Posterior vena cava (tissue), 2 donors: ENCODE results near the gene GALNT15. TPM values are rescaled to one million over a fixed set of nuclear protein-coding genes. Genes with fewer than 3 reads are reported as not detected.

Experiments
- DNase-seq: peaks from one replicate; pipeline ENCODE4 v3.0.0-alpha.2; 2020; ENCODE audit warnings: low spot score
- intact Hi-C, 2 donors: fragments of 100-400 bp; cut with DNase I; formaldehyde crosslinking; loops; one replicate each; pipeline versions ENCODE4 v1.14.1 to v1.14.2; 2022 to 2023
- total RNA-seq, 2 donors: library from RNA; stranded (reverse); fragmentation: NEBNext Ultra II Directional; extraction: Animal tissue kit (Norgen Biotek cat#: 25700); gene quantifications; one replicate each; pipeline ENCODE4 v1.2.1, GENCODE V29; 2021
- donor health status: DM: yes; HTN: yes; CAD: no.
- donor health status: DM: yes; HTN: yes; CAD: no.

The GALNT15 gene
- total RNA-seq, 2 donors from 2014 or later, result 62.2 to 130 TPM

DNA sequence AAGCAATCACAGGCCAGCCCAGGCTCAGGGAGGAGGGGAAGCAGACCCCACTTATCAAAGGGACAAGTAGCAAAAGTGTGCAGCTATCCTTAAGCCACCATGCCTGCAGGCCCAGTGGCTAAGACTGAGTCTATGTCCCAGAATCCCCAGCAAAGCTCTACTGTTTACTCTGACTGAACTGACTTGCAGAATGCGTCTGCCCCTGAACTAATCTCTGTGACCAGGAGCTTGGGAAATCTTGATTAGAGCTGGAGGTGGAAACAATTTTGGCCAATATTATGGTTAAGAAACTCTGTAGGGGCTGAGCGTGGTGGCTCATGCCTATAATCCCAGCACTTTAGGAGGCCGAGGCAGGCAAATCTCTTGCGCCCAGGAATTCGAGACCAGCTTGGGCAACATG, 67.7 kb downstream of the GALNT15 start:
- intact Hi-C loops, result loop anchor here (10.0 kb wide), 1 partner anchor 427 kb away; no protein-coding TSS in a partner anchor
- no peak for DNase-seq

- intact Hi-C loops, result loop anchor here (10.0 kb wide), 1 partner anchor 429 kb away; no protein-coding TSS in a partner anchor
- DNase-seq, result no peak
Observed at GRCh38 chr3:16243706-16244490, 69.4 kb downstream of the GALNT15 start.

GRCh38 chr3:16245609-16246008, 71.1 kb downstream of the GALNT15 start:
- intact Hi-C loops, result loop anchor here (5.0 to 10.0 kb wide), 3 partner anchors 193 to 431 kb away; no protein-coding TSS in a partner anchor
- DNase-seq, result no peak

GRCh38 chr3:16247282-16248061, 73.0 kb downstream of the GALNT15 start:
- intact Hi-C loops, result loop anchor here (5.0 to 10.0 kb wide), 3 partner anchors 195 to 433 kb away; no protein-coding TSS in a partner anchor
- peak; percentile 90 for DNase-seq

GRCh38 chr3:16248556-16248955, 74.1 kb downstream of the GALNT15 start:
- no peak for DNase-seq
- intact Hi-C loops, result loop anchor here (5.0 to 10.0 kb wide), 3 partner anchors 196 to 434 kb away; no protein-coding TSS in a partner anchor

DNA sequence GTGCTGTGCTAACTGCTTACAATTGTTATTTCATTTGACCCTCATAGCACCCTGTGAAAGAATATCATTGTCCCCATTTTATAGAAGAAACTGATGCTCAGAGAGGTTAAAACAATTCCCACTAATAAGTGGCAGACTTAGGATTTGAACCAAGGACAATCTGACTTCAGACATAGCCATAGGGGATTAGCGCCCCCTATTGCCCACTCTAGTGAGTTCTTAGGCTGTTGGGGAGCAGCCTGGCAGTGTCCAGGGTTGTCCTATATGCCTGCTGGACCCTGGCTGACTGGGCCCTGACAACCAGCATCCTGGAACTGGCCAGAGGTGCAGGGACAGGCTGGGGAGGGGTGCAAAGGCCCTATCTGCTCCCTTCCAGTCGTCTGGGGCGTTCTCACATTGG, 74.9 kb downstream of the GALNT15 start:
- intact Hi-C loops, result loop anchor here (5.0 to 10.0 kb wide), 3 partner anchors 197 to 435 kb away; no protein-coding TSS in a partner anchor

DNA sequence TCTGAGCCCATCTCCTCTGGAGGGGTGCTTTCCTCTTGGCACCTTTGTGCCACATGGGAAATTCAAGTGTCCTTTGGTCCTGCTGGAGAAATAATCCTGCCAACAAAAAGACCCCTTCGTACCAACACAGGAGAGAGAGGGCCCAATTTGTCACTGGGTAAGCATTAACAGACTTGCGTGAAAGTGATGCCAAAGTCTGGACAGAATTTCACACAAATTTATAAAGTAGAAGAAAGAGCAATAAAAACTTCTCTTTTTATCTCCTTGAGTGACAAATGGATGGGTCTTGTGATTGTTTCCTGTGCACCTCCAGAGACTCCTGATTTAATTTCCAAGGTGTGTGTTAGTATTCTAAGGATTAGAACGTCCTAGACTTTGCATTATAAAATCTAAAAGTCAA, 75.4 kb downstream of the GALNT15 start:
- intact Hi-C loops, result loop anchor here (5.0 to 10.0 kb wide), 3 partner anchors 198 to 435 kb away; no protein-coding TSS in a partner anchor
- DNase-seq, result no peak

More for the DNA sequence above, 74.9 kb downstream of the GALNT15 start:
- DNase-seq, result no peak

DNA sequence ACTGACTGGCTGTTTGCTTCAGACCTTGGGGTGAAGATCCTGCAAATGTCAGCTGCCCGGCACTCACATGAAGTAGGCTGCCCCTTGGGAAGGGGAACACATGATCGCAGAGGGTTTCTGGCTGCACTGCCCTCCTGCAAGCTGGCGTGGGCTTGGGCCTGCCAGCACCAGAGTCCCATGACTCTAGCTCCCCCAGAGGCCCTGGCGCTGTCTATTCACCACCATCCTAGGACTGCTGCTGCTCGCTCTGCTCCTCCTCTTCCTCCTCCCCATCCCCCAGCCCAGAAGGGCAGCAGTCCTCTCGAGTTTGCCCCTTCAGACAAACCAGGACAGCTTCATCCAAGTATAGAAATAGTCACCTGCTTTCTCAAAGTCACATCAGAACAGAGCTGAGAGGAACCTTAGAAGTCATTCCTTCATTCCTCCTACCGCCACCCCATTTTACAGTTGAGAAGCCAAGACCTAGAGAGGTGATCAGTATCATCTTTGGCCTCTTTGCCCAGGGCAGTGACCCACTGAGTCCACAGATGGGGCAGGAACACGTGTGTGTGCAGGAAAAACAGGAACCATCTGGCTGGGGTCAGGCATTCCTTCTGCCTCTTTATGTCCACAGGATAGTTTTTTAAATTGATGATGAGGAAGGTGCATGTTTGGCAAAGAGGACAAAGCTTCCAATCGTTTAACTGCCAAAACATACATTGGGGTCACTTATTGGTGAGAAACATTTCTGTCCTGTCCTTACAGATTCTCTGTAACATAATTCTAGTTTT, 77.0 kb downstream of the GALNT15 start:
- no peak for DNase-seq
- intact Hi-C loops, result no loop called here

DNA sequence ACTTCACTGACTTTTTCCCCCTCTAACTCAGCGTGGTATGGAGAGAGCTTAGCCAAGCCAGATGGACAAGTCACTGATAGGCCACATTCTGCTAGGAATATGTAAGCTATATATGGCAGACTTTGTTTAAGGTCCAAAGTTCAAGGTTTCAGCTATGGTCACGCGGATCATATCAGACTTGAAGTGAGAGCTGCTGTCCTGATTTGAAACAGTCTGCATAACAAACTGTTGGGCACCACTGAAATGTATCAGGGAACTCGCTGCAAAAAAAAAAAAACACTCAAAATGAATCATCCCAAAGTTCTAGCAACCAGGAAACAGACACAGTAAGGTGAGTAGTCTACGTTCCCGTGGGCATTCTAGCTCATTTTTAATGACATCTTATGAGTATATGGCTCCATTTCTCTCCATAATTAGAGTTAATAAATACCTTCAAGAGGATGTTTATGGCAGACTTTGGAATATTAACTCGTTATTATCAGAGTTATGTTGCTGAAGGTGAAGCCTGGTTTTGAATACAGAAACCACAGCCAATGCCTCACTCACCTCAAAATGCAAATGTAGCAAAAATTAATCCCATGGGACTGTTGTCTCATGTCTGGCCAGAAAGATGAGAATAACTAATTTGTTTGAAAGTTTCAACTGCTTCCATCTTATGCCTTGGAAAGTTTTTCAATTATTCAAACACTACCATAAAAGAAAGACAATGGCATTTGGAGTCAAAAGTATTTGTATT, 77.9 kb downstream of the GALNT15 start:
- no peak for DNase-seq
- intact Hi-C loops, result no loop called here

GRCh38 chr3:16252988-16253387, 78.5 kb downstream of the GALNT15 start:
- intact Hi-C loops, result no loop called here
- DNase-seq, result no peak

GRCh38 chr3:16253601-16254000, 79.1 kb downstream of the GALNT15 start:
- no peak for DNase-seq
- intact Hi-C loops, result no loop called here

DNA sequence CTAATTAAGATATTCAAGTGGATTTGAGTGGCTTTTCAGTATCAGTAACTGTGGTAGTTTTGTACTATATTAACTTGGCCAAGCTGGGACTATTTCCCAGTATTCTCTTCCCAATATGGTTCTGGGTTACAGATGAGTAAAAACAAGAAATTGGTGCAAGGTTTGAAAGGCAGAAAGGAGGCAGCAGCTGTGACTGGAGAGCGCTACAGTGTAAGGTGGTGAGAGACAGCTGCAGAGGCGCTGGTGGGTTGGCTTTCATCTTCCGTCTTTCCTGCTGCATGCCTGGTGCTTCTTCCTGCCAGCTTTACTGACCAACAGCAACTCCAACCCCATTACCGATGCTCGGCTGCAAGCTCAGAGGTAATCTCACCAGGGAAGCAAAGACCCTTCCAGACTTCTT, 80.4 kb downstream of the GALNT15 start:
- DNase-seq, result no peak
- intact Hi-C loops, result no loop called here

- intact Hi-C loops, result no loop called here
- DNase-seq, result no peak
Observed at GRCh38 chr3:16255326-16255725, 80.8 kb downstream of the GALNT15 start.

- intact Hi-C loops, result no loop called here
- no peak for DNase-seq
Observed at GRCh38 chr3:16255726-16256125, 81.2 kb downstream of the GALNT15 start.

DNA sequence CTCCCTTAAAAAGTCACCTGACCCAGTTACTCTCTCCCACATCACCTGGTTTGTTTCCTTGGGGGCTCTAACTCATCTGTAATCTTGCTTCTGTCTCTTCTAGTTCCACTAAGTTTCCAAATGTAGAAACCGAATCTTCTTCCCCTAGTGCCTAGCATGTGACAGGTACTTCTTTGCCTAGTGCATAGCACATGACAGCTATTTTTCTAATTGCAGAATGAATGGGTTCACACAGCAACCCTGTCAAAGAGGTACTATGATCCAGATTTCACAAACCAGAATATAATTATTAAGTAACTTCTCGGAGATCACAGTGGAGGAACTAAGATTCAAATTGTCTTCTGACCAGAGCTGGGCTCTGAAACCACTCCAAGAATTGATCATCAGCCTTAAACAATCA, 82.8 kb downstream of the GALNT15 start:
- intact Hi-C loops, result no loop called here
- no peak for DNase-seq

- intact Hi-C loops, result no loop called here
- DNase-seq, result no peak
Observed at GRCh38 chr3:16258177-16258576, 83.7 kb downstream of the GALNT15 start.

DNA sequence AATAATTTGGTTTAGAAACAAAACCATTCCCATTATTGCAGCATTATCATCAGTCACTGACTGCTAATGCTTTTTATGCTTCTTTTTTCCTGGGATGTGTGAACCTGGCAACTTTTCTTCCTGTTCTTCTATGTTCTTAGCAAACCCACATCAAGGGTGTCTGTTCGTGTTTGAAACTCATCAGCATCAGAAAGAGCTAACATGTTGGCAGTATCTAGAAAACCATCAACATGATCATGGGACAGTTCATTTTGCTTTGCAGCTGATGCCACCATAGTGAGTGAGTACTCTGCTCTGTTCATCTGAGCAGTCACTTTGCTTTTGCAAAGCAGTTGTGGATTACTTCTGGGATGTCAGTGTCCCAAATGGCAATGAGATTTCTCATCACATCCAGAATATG, 84.4 kb downstream of the GALNT15 start:
- intact Hi-C loops, result no loop called here
- DNase-seq, result no peak

DNA sequence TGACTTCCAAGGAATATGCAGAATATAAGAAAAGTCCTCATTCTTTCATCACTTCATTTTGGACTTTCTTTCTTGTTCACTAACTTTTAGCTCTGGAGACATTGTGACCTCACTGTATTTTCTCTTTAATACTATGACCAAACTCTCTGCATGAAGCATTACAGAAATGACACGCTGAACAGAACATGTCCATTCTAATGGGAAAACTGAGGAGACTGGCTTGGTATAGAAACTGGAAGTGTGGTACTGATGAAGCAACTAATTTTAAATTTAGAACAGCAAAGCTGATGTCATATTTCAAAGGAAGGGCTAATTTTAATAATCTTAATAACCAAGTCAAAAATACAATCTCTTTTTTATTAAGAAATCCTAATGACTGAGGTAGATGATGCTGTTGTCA, 85.6 kb downstream of the GALNT15 start:
- intact Hi-C loops, result no loop called here
- DNase-seq, result no peak

DNA sequence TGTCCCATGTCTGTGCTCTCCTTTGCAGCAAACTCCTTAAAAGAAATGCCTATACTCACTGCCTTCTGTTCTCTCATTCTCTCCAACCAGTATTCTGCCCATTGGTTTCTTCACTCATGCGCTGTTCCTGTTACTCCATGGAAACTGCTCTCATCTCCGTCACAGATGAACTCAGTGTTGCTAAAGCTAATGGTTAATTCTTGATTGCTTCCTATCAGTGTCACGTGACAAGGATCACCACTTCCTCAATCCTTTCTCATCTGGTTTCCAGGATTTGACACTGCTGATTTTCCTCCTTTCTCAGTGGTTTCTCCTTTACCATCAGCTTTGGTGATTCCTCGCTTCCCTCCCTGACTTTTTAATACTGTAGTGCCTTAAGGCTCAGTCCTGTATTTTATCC, 87.7 kb downstream of the GALNT15 start:
- intact Hi-C loops, result no loop called here

More for the DNA sequence above, 87.7 kb downstream of the GALNT15 start:
- DNase-seq, result no peak
